ENCODE measurements around the gene CLMP. TPM values are rescaled to one million over a fixed set of nuclear protein-coding genes. Genes with fewer than 3 reads are reported as not detected.

CLMP gene
- 0.80 TPM for total RNA-seq
- 1.1 TPM for polyA plus RNA-seq
- long read RNA-seq, donor 1 = 0 reads
- long read RNA-seq, donor 2 = 0 reads
- long read RNA-seq, donor 3 = 0 reads
- long read RNA-seq, donor 4 = 0 reads
- long read RNA-seq, donor 5, partial matches to known transcripts = 0 of 5 reads
- long read RNA-seq, donor 5, other reads (novel, unspliced or antisense) = 5 of 5 reads
- long read RNA-seq, donor 6 = 0 reads
- long read RNA-seq, donor 7 = 0 reads
- long read RNA-seq, donor 8 = 0 reads
- long read RNA-seq, donor 9, full-length matches to known transcripts = 1 of 1 reads
- long read RNA-seq, donor 9, partial matches to known transcripts = 0 of 1 reads
- long read RNA-seq, donor 9, other reads (novel, unspliced or antisense) = 0 of 1 reads
- long read RNA-seq, donor 10 = 0 reads

GRCh38 chr11:123195188-123196059 is at the start of gene CLMP:
CLMP (minus strand) TSS chr11:123195248; CDS start chr11:123194940, 308 bp downstream.
- H3K27ac ChIP-seq (ENCODE audit: low read depth in 1 of 2, low read length in 1 of 2) = no peak within 1 kb of the TSS
- peaks cover 0 to 4% of the 10 kb centered on the region in 2 donors for H3K9me3 ChIP-seq (ENCODE audit: control insufficient read depth in 2 of 2, insufficient read depth in 1 of 2, low read length in 1 of 2)
- DNase-seq (ENCODE audit: low read depth in 6 of 9, low spot score in 9 of 9) = peak in 1 of 9 donors; percentile 12
- 3% methylated on average over 53 of the region's 53 CpGs for WGBS
- peaks cover 41 to 81% of the 10 kb centered on the region in 2 donors for H3K27me3 ChIP-seq (ENCODE audit: control insufficient read depth in 2 of 2, insufficient read depth in 1 of 2, low read length in 1 of 2)
- H3K4me1 ChIP-seq (ENCODE audit: control insufficient read depth in 2 of 2, insufficient read depth in 2 of 2, low read length in 2 of 2) = peaks cover 11 to 22% of the 10 kb centered on the region in 2 donors
- peak within 1 kb of the TSS in 1 of 2 donors; percentile 28 for H3K4me3 ChIP-seq (ENCODE audit: low read length in 2 of 2)
- H3K36me3 ChIP-seq (ENCODE audit: control insufficient read depth in 2 of 2, insufficient read depth in 2 of 2, low read length in 1 of 2) = no peaks in the 10 kb centered on the region

- H3K9me3 ChIP-seq (ENCODE audit: control insufficient read depth in 2 of 2, insufficient read depth in 1 of 2, low read length in 1 of 2) = no peaks in the 10 kb centered on the region
- H3K36me3 ChIP-seq (ENCODE audit: control insufficient read depth in 2 of 2, insufficient read depth in 2 of 2, low read length in 1 of 2) = no peaks in the 10 kb centered on the region
- 94% methylated on average over 11 of the region's 11 CpGs for WGBS
- no peaks in the 10 kb centered on the region for H3K27me3 ChIP-seq (ENCODE audit: control insufficient read depth in 2 of 2, insufficient read depth in 1 of 2, low read length in 1 of 2)
- peaks cover under 1% of the 10 kb centered on the region in 2 donors for H3K4me1 ChIP-seq (ENCODE audit: control insufficient read depth in 2 of 2, insufficient read depth in 2 of 2, low read length in 2 of 2)
- no peak overlapping the region for H3K27ac ChIP-seq (ENCODE audit: low read depth in 1 of 2, low read length in 1 of 2)
- H3K4me3 ChIP-seq (ENCODE audit: low read length in 2 of 2) = no peak overlapping the region
- DNase-seq (ENCODE audit: low read depth in 6 of 9, low spot score in 9 of 9) = no peak
Observed at GRCh38 chr11:123241874-123242543, 47.0 kb upstream of the CLMP start.

GRCh38 chr11:123241294-123241693 is 46.2 kb upstream of the CLMP start:
- 93% methylated on average over 1 of the region's 1 CpG for WGBS
- Histone ChIP-seq H3K27me3 (ENCODE audit: control insufficient read depth in 2 of 2, insufficient read depth in 1 of 2, low read length in 1 of 2) (no peaks in the 10 kb centered on the region), H3K4me3 (ENCODE audit: low read length in 2 of 2) (no peak overlapping the region), H3K4me1 (ENCODE audit: control insufficient read depth in 2 of 2, insufficient read depth in 2 of 2, low read length in 2 of 2) (no peaks in the 10 kb centered on the region), H3K27ac (ENCODE audit: low read depth in 1 of 2, low read length in 1 of 2) (no peak overlapping the region), H3K9me3 (ENCODE audit: control insufficient read depth in 2 of 2, insufficient read depth in 1 of 2, low read length in 1 of 2) (no peaks in the 10 kb centered on the region), H3K36me3 (ENCODE audit: control insufficient read depth in 2 of 2, insufficient read depth in 2 of 2, low read length in 1 of 2) (no peaks in the 10 kb centered on the region)
- DNase-seq (ENCODE audit: low read depth in 6 of 9, low spot score in 9 of 9) = no peak

GRCh38 chr11:123239191-123240150 is 44.4 kb upstream of the CLMP start:
- H3K27me3 ChIP-seq (ENCODE audit: control insufficient read depth in 2 of 2, insufficient read depth in 1 of 2, low read length in 1 of 2) = no peaks in the 10 kb centered on the region
- 97% methylated on average over 15 of the region's 15 CpGs for WGBS
- no peaks in the 10 kb centered on the region for H3K36me3 ChIP-seq (ENCODE audit: control insufficient read depth in 2 of 2, insufficient read depth in 2 of 2, low read length in 1 of 2)
- no peak overlapping the region for H3K27ac ChIP-seq (ENCODE audit: low read depth in 1 of 2, low read length in 1 of 2)
- no peak for DNase-seq (ENCODE audit: low read depth in 6 of 9, low spot score in 9 of 9)
- H3K9me3 ChIP-seq (ENCODE audit: control insufficient read depth in 2 of 2, insufficient read depth in 1 of 2, low read length in 1 of 2) = no peaks in the 10 kb centered on the region
- H3K4me3 ChIP-seq (ENCODE audit: low read length in 2 of 2) = no peak overlapping the region
- H3K4me1 ChIP-seq (ENCODE audit: control insufficient read depth in 2 of 2, insufficient read depth in 2 of 2, low read length in 2 of 2) = no peaks in the 10 kb centered on the region

- H3K27ac ChIP-seq (ENCODE audit: low read depth in 1 of 2, low read length in 1 of 2) = no peak overlapping the region
- WGBS = 96% methylated on average over 1 of the region's 1 CpG
- no peak for DNase-seq (ENCODE audit: low read depth in 6 of 9, low spot score in 9 of 9)
Observed at GRCh38 chr11:123238297-123238696, 43.2 kb upstream of the CLMP start.

GRCh38 chr11:123236879-123237278 is 41.8 kb upstream of the CLMP start:
- DNase-seq (ENCODE audit: low read depth in 6 of 9, low spot score in 9 of 9) = no peak
- Histone ChIP-seq H3K9me3 (ENCODE audit: control insufficient read depth in 2 of 2, insufficient read depth in 1 of 2, low read length in 1 of 2) (no peaks in the 10 kb centered on the region), H3K27me3 (ENCODE audit: control insufficient read depth in 2 of 2, insufficient read depth in 1 of 2, low read length in 1 of 2) (no peaks in the 10 kb centered on the region), H3K4me1 (ENCODE audit: control insufficient read depth in 2 of 2, insufficient read depth in 2 of 2, low read length in 2 of 2) (no peaks in the 10 kb centered on the region), H3K36me3 (ENCODE audit: control insufficient read depth in 2 of 2, insufficient read depth in 2 of 2, low read length in 1 of 2) (no peaks in the 10 kb centered on the region), H3K27ac (ENCODE audit: low read depth in 1 of 2, low read length in 1 of 2) (no peak overlapping the region), H3K4me3 (ENCODE audit: low read length in 2 of 2) (no peak overlapping the region)
- WGBS = 99% methylated on average over 3 of the region's 3 CpGs

More at GRCh38 chr11:123238297-123238696, 43.2 kb upstream of the CLMP start:
- no peaks in the 10 kb centered on the region for H3K27me3 ChIP-seq (ENCODE audit: control insufficient read depth in 2 of 2, insufficient read depth in 1 of 2, low read length in 1 of 2)
- no peak overlapping the region for H3K4me3 ChIP-seq (ENCODE audit: low read length in 2 of 2)
- no peaks in the 10 kb centered on the region for H3K4me1 ChIP-seq (ENCODE audit: control insufficient read depth in 2 of 2, insufficient read depth in 2 of 2, low read length in 2 of 2)
- H3K36me3 ChIP-seq (ENCODE audit: control insufficient read depth in 2 of 2, insufficient read depth in 2 of 2, low read length in 1 of 2) = no peaks in the 10 kb centered on the region
- no peaks in the 10 kb centered on the region for H3K9me3 ChIP-seq (ENCODE audit: control insufficient read depth in 2 of 2, insufficient read depth in 1 of 2, low read length in 1 of 2)

- Histone ChIP-seq H3K27ac (ENCODE audit: low read depth in 1 of 2, low read length in 1 of 2) (no peak overlapping the region), H3K4me3 (ENCODE audit: low read length in 2 of 2) (no peak overlapping the region), H3K9me3 (ENCODE audit: control insufficient read depth in 2 of 2, insufficient read depth in 1 of 2, low read length in 1 of 2) (no peaks in the 10 kb centered on the region), H3K4me1 (ENCODE audit: control insufficient read depth in 2 of 2, insufficient read depth in 2 of 2, low read length in 2 of 2) (no peaks in the 10 kb centered on the region), H3K36me3 (ENCODE audit: control insufficient read depth in 2 of 2, insufficient read depth in 2 of 2, low read length in 1 of 2) (no peaks in the 10 kb centered on the region), H3K27me3 (ENCODE audit: control insufficient read depth in 2 of 2, insufficient read depth in 1 of 2, low read length in 1 of 2) (no peaks in the 10 kb centered on the region)
- DNase-seq (ENCODE audit: low read depth in 6 of 9, low spot score in 9 of 9) = no peak
- WGBS = 95% methylated on average over 12 of the region's 12 CpGs
Observed at GRCh38 chr11:123235656-123236261, 40.7 kb upstream of the CLMP start.

- no peak overlapping the region for H3K27ac ChIP-seq (ENCODE audit: low read depth in 1 of 2, low read length in 1 of 2)
Observed at GRCh38 chr11:123235117-123235655, 40.1 kb upstream of the CLMP start.

More at GRCh38 chr11:123235117-123235655, 40.1 kb upstream of the CLMP start:
- peak in 4 of 9 donors; percentile 6 to 49 (median 26) for DNase-seq (ENCODE audit: low read depth in 6 of 9, low spot score in 9 of 9)
- Histone ChIP-seq H3K27me3 (ENCODE audit: control insufficient read depth in 2 of 2, insufficient read depth in 1 of 2, low read length in 1 of 2) (no peaks in the 10 kb centered on the region), H3K36me3 (ENCODE audit: control insufficient read depth in 2 of 2, insufficient read depth in 2 of 2, low read length in 1 of 2) (no peaks in the 10 kb centered on the region), H3K4me3 (ENCODE audit: low read length in 2 of 2) (no peak overlapping the region), H3K9me3 (ENCODE audit: control insufficient read depth in 2 of 2, insufficient read depth in 1 of 2, low read length in 1 of 2) (no peaks in the 10 kb centered on the region), H3K4me1 (ENCODE audit: control insufficient read depth in 2 of 2, insufficient read depth in 2 of 2, low read length in 2 of 2) (no peaks in the 10 kb centered on the region)
- 73% methylated on average over 12 of the region's 12 CpGs for WGBS
